GM20431 (cell line): Measurements from ENCODE around the gene CDC6.

Experiments
- in situ Hi-C: fragments of 300-500 bp; cut with MseI, MboI; formaldehyde crosslinking; loops from one replicate; pipeline ENCODE4 v1.15.0; 2020; ENCODE audit warnings: low sequenced_read_pairs; ENCODE audit not compliant: unreplicated experiment

The CDC6 gene

GRCh38 chr17:40287494-40288369, at the start of gene CDC6:
CDC6 (plus strand) TSS chr17:40287879; CDS start chr17:40289421, 1,542 bp downstream.
- in situ Hi-C loops: no loop called here

GRCh38 chr17:40241252-40241834, 46.3 kb upstream of the CDC6 start:
- in situ Hi-C loops: no loop called here

GRCh38 chr17:40242774-40243173, 44.9 kb upstream of the CDC6 start:
- in situ Hi-C loops: no loop called here

- in situ Hi-C loops: no loop called here
These were observed 43.9 kb upstream of the CDC6 start for GRCh38 chr17:40243761-40244160.

GRCh38 chr17:40244255-40244654, 43.4 kb upstream of the CDC6 start:
- in situ Hi-C loops: no loop called here

GRCh38 chr17:40247926-40248495, 39.7 kb upstream of the CDC6 start:
- in situ Hi-C loops: no loop called here

- in situ Hi-C loops: no loop called here
These were observed 39.2 kb upstream of the CDC6 start for GRCh38 chr17:40248507-40248906.

- in situ Hi-C loops: no loop called here
These were observed 36.1 kb upstream of the CDC6 start for GRCh38 chr17:40251576-40251975.

GRCh38 chr17:40253565-40253964, 34.1 kb upstream of the CDC6 start:
- in situ Hi-C loops: no loop called here

- in situ Hi-C loops: no loop called here
These were observed 28.2 kb upstream of the CDC6 start for GRCh38 chr17:40259505-40259904.

GRCh38 chr17:40260528-40260927, 27.2 kb upstream of the CDC6 start:
- in situ Hi-C loops: no loop called here

- in situ Hi-C loops: no loop called here
These were observed 23.1 kb upstream of the CDC6 start for GRCh38 chr17:40264458-40265185.

GRCh38 chr17:40265337-40265736, 22.3 kb upstream of the CDC6 start:
- in situ Hi-C loops: no loop called here

GRCh38 chr17:40266882-40267281, 20.8 kb upstream of the CDC6 start:
- in situ Hi-C loops: no loop called here

- in situ Hi-C loops: no loop called here
These were observed 19.5 kb upstream of the CDC6 start for GRCh38 chr17:40268141-40268712.

- in situ Hi-C loops: no loop called here
These were observed 9.3 kb upstream of the CDC6 start for GRCh38 chr17:40278414-40278813.

- in situ Hi-C loops: no loop called here
These were observed 8.3 kb upstream of the CDC6 start for GRCh38 chr17:40279402-40279801.

- in situ Hi-C loops: no loop called here
These were observed 6.0 kb upstream of the CDC6 start for GRCh38 chr17:40281663-40282062.

GRCh38 chr17:40283662-40284061, 4.0 kb upstream of the CDC6 start:
- in situ Hi-C loops: no loop called here

- in situ Hi-C loops: no loop called here
These were observed 3.5 kb upstream of the CDC6 start for GRCh38 chr17:40284085-40284713.
